ELF-1 (cell line): Measurements from ENCODE around the gene TCF3.
"Not testable (repeated sequence)": the region's sequence is repeated elsewhere in the genome, so short reads cannot be mapped to it uniquely, and the experiment has no call there.

Experiments
- DNase-seq: peaks from one replicate; pipeline ENCODE4 v3.0.0-alpha.2; 2016; ENCODE audit warnings: low read depth, low spot score

The TCF3 gene

DNA sequence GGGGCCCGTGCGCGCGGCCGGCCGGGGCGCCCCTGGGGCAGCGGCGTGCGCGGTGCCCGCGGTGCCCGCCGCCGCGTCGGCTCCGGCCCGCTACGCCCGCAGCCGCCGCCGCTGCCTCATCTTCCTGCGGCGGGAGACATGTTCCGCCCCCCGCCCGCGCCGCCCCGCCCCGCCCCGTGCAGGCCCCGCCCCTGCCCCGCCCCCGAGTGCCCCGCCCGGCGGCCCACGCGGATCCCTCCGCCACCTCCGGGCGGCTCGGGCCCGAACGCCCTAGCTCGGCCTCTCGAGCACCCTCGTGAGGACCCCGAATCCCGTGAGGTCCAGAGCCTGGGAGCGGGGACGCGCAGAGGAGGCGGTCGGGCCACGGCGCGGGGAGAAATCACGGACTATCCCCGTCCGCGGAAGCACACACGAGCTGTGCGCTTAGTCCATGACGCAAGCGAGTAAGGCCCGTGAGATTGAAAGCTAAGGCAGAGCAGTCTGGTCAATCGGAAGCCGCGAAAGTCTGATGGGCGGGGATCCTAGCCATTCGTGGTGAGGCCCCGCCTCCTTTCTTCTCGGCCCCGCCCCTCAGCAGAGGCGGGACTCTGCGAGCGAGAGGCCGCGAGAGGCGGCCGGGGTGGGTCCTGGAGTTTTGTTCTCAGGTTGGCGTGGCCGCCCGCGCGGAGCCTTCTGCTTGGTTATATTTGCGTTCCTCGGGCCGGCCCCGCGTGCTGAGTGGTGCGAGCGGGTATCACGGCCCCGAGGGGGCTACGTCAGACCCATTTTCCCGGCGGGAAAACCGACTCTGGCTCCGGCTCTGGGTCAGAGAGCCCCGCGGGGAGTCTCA lies at the start of gene TCF3:
Gene TCF3, minus strand, starts transcription at position 145 of the 829 bp plus-strand sequence. CDS start 2,367 bp downstream, outside the sequence.
- DNase-seq: peak; percentile 100

DNA sequence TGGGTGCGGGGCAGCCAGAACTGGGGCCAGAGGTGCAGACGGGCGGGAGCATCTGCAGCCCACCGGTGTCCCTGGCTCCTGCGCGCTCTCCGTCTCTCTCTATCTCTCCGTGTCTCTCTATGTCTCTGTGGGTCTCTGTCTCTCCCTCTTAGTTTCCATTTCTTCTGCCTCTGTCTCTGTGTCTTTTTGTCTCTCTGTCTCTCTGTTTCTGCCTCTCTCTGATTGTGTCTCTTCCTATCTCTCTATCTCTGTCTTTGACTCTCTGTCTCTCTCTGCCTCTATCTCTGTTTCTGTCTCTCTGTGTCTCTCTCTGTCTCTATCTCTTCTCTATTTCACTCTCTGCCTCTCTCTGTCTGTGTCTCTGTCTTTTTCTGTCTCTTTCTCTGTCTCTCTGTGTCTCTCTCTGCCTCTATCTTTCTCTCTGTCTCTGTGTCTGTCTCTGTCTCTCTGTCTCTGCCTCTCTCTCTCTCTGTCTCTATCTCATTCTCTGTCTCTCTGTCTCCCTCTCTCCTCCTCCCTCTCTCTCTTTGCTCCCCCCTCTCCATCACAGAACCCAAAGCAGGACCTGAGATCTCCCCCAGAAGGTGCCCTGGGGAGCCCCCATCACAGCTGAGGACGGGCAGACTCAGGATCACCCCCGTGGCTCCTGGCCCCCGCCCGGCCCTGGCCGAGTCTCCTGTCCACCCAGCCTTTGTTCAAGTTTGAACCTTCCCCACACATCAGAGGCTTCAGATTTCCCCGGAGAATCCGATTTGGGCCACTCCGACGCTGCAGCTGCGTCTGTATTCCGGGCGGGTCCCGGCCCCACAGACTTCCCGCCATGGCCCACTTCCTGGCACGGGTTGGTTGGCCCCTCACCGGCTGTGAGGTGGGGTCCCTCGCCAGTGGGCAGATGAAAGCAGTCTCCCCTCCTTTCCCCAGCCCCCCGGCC lies 48.6 kb upstream of the TCF3 start:
- no peak for DNase-seq

DNA sequence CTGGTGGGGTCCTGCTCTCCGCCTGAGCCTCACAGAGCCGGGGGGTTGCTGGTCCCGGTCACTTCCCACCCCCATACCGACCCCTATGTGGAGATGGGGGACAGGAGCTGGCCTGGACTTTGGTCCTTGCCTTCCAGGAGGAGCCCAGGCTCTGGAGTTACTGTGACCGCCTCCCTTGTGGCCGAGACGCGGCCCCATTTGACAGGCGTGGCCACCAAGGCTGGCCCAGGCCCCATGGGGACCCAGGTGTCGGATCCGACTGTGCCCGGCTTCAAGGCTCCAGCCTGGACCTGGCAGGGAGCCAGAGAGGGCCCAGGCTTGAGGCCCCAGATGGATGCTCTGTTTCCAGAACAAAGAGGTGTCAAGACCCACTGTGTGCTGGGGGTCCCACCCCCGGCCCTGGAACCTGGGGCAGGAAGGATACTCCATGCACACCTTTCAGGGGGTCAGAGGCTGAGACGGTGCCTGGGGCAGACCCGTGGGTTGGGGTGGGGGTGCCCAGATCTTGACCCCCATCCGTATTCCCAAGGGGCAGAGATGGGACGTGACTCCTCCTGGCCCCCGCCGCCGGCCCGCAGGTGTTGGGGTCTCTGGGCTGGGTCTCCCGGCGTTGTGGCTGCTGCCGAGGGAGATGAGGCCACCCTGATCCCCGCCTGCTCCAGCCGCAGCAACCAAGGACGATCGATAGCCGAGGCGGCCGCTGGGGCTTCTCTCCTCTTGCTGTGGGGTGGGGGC lies 47.8 kb upstream of the TCF3 start:
- no peak for DNase-seq

DNA sequence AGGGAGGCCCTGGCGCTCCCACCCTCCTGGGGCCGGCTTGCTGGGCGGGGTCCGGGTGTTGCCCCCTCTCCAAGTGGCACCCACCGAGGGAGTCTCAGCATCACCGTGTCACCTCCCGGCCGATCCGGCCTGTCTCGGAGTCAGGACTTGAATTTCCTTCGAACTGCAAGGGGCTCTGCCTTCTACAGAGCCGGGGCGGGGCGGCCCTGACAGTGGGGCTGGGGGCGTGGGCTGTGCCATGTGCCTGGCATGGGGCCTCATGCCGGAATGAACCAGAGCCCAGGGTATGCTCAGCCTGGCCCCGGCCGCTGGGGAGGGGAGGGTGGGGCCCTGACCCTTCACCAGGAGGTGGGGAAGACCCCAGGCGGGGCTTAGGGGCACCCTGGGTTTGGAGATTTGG lies 47.0 kb upstream of the TCF3 start:
- no peak for DNase-seq

DNA sequence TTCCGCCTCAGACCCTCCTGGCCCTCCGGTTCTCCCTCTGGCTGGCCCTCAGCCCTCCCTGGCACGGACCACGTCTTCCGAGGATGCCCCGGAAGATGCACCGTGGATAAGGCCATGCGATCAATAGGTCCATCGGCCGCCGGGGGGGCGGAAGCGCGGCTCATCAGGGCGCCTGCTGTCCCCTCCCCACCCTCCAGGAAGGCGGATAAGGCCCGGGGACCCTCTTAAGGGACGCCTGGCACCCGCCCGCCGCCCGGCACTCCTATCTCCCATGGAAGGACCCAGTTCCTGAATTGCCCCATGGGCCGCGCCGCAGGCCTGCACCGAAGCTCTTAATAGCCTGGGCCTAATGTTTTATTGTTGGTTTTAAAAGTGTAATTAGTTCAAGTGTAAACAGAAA lies 46.2 kb upstream of the TCF3 start:
- DNase-seq: no peak

DNA sequence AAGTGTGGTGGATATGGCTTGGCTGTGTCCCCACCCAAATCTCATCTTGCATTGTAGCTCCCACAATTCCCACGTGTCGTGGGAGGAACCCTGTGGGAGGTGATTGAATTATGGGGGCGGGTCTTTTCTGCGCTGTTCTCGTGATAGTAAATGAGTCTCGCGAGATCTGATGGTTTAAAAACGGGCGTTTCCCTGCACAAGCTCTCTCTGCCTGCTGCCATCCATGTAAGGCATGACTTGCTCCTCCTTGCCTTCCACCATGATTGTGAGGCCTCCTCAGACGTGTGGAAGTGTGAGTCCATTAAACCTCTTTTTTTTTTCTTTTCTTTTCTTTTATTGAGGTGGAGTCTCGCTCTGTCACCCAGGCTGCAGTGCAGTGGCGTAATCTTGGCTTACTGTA lies 43.1 kb upstream of the TCF3 start:
- not testable (repeated sequence) for DNase-seq

DNA sequence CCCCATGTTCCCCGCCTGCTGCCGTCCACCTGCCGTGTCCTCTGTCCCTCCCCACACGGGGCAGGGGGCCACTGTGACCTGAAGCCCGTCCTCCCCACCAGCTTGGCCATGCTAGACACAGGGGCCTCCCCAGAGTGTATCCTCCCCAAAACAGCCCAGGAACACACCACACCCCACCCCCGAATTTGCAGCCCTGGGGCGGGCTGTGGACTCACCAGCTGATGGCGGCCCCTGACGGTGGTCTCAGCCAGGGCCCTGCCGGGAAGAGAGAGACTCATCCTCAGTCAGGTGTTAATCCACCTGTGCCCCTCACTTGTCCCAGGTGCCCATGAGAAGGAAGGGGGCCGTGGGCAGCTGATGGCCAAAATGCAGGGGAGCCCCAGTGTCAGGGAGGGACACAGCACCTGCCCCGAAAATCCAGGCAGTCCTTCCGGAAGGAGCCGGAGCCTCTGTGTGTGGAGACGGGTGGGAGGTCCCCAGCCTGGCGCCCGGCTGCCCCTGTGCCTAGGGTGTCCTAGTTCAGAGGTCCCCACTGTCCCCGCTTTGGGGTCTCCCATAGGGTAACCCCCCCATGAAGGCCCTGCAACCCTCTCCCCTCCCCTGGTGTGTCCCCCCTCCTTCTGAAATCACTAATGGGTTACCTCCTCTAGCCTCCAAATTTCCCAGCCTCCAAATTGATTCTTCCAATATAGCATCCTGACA lies 39.3 kb upstream of the TCF3 start:
- no peak for DNase-seq

DNA sequence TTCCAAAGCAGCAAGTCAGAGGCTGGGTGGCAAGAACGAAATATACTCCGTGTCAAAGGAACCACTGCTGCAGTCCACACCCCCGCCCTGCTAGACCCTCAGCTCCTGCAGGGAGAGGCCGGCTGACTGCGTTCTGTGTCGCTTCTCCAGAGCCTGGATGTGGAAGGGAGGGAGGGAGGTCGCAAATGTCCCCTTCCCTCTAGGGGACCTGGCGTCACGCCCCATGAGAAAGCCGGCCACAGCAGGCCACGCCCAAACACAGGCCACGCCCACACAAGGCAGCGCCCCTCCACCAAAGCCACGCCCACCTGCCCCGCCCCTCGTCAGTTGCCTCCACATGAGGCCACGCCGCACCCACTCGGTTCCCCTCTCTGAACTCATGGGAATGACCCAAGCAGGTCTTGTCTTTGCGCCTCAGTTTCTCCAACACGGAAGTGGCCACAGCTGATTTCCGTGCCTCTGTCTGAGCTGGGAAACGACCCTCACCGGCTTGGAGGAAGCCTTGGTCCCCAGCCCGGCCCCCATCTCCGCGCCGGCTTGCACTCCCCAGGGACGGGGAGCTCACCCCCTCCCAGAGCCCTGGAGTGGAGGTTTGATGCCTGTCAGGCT lies 38.4 kb upstream of the TCF3 start:
- peak; percentile 75 for DNase-seq

DNA sequence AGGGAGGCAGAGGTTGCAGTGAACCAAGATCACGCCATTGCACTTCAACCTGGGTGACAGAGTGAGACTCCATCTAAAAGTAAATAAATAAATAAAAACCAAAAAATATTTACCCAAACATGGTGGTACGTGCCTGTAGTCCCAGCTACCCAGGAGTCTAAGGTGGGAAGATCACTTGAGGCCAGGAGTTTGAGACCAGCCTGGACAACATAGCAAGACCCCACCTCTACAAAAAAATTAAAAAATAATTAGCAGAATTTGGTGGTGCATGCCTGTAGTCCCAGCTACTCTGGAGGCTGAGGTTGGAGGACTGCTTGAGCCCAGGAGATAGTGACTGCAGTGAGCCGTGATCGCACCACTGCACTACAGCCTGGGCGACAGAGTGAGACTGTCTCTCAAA lies 33.4 kb upstream of the TCF3 start:
- DNase-seq: not testable (repeated sequence)

DNA sequence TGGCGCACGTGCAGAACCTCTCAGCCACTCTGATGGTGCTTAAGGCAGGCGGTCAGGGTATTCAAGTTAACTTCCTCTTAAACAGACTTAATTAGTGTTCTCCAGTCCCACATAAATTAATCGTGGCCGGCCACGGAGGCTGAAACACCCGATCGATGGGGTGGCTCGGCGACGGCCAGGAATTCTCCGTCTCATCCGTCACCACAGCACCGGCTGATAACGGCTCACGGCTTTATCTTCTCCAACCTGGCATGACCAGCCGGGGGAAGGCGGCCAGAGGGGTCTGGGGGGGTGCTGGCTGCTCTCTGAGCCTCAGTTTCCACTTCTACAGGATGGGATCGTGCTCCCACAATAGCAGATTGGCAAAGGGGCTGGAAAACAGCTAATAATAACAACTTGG lies 32.6 kb upstream of the TCF3 start:
- DNase-seq: no peak

DNA sequence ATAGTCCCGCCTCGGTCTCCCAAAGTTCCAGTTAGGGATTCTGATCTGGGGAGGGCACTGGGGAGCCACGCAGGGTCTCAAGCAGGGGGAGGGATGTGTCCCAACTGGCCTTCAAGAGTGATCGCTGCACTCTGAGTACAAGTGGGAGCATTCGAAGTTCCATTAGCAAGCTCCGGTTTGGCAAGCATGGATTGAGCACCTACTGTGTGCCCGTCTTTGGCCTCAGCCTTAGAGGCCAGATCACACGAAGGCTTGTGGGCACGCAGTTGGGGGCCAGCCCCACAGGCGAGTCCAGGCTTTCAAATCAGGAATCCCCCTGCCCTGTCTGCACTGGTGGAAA lies 32.1 kb upstream of the TCF3 start:
- DNase-seq: no peak

DNA sequence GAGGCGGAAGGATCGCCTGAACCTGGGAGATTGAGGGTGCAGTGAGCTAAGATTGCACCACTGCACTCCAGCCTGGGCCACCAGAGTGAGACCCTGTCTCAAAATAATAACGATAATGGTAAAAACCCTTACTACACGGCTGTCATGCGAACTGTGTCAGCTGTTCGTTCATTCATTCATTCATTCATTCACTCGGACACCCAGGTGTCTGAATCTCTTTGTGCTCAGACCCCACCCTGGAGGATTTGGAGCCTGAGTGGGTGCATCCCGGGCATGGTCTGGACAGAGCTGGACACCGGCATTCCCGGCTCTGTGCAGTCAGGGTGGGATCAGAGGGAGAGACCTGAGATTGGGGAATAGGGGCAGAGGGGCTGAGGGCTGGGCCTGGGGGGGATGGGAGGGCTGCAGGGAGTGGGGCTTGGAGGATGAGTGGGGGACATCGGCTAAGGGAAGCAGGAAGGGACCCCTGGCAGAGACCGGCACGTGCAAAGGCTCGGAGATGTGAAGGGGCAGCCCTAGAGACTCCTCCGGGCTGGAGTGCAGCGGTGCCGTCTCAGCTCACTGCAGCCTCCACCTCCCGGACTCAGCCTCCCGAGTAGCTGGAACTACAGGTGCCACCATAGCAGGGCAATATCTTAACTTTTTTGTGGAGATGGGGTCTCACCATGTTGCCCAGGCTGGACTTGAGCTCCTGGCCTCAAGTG lies 31.6 kb upstream of the TCF3 start:
- DNase-seq: no peak

DNA sequence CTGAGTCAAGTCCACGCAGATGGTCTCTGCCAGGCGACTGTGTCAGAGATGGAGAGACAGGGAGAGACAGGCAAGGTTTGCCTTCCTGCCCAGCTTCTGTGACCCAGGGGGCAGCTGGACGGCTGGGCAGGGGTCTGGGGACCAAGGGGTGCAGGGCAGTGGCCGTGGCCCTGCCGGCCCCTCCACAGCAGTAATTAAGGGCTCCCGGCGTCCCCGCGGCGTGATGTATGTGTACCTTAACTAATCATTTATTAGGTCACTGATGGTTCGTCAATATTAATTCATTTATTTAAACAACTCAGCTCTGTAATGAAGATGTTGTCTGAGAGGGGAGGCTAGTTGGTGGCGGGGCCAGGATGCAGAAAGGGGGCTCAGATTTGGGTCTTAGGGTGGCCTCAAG lies 28.6 kb upstream of the TCF3 start:
- DNase-seq: no peak

DNA sequence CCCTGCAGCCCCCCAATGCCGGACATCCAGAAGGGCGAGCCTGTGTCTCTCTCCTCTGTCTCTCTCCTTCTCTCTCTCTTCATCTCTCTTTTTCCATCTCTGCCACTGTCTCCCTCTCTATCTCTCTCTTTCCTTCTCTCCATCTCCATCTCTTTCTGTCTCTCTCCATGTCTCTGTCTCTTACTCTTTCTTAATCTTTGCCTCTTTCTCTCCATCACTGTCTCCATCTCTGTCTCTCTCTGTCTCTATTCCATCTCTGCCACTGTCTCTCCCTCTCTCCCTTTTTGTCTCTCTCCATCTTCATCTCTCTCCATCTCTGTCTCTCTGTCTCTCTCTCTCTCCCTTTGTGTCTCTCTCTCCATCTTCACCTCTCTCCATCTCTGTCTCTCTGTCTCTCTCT lies 25.7 kb upstream of the TCF3 start:
- no peak for DNase-seq

DNA sequence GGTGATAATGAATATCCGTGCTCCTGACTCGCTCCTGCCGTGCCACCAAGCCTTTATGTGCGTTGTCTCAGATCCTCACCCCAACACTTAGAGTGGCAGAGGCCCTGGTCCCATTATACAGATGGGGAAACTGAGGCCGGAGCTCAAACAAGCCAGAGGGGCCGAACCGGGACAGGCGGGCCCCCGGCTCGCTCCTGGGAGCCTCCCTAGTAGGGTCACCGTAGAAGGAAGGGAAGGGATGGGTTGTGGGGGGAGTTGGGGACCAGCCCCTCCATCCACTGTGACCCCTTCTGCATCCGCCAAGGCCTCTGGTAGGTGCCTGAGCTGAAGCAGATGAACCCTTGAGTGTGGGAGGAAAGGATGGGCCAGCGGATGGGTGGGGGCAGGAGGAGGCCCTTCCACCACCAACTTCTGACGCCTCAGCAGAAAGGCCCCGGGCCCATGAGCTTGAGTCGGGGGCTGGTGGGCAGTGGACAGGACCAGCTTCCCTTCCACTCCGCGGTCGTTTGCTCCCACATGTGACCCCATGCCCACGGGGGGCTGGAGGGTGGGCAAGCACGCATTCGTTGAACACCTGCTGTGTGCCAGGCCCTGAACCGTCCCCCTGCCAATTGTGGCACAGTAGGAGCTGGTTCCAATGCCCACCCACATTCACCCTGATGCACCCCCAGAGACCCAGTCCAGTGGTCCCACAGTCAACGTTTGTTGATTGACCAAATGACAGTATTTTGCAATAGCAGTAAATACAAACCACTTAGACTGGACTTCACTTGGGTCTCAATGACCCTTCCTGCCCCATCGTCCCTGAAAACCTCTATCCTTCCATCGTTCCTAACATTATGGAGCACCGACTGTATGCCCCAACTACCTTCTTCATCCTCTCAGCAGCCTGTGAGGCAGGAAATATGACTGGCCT lies 24.2 kb upstream of the TCF3 start:
- no peak for DNase-seq

DNA sequence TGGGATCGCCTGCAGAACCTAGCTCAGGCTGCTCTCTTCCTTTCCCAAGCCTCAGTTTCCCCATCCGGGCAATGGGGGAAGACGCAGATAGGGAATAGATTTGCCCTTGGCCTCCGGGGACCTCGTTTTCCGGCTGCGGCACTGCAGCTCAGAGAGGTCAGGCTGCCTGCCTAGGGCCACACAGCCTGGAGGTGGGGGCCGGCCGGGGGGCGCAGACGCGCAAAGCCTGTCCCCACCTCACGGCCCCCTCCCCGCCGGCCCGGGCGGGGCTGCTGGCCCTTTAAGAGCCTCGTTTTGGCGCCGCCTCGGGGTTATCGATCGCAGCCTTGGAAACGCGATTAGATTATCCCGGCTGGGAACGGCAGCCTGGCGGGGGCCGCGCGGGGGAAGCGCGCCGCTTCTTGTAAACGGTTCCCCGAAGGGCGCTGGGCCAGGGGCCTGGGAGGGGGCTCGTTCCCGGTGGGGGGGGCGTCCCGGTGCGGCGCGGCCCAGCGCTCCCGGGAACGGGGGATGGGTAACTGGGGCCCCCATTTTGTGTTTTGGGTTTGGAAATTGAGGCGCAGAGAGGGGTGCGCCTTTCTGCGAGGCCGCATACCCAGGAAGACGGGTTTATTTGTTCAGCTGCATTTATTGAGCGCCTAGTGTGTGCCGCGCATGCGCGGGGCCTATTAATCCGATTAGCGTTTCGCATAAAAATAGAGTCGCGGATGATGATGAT lies 23.4 kb upstream of the TCF3 start:
- no peak for DNase-seq

DNA sequence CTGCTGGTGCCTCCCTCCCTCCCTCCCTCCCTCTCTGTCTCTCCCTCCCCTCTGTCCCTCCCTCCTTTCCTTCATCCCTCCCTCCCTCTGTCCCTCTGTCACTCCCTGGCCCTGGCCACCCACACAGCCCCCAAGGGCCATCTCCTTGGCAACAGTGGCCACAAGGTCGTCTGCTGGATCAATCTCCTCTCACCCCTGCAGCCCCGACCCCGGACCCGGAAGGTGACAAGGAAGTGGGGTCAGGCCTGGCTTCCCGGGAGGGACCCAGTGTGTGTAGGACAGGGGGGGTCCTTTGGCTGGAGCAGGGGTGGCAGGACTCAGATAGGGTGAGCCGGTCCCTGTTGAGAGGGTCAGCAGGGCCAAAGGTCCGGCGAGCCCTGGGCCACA lies 21.9 kb upstream of the TCF3 start:
- DNase-seq: no peak

DNA sequence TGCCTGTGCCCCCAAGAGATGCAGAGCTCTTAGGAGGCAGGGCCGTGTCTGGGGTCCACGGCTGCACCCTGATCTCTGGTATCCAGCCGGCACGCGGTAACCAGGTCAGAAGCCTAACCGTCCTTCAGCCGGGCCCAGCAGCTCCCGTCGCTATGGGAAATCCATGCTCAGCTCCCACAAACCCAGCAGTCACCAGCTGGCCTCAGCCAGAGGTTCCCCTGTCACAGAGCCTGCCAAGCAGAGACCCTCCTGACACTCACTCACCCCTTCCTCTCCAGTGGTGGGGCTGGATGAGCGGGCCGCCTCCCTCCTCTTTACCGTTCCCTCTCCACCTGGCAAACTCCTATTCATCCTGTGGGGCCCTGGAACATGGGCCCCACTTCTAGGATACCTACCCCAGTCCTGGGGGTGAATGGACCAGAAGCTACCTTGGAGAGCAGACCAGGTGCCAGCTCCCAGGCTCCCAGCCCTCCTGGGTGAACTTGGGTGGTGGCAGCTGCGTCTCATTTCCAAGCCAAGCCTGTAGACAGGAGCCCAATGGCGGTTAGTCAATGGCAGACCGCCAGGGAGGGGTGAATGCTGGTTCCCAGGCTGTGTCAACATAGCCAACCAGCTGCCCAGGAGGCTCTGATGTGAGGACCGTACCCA lies 21.4 kb upstream of the TCF3 start:
- DNase-seq: no peak
